NB4 (cell line): ENCODE measurements around the gene SATB2.

Experiments
- CTCF ChIP-seq: IDR thresholded peaks from one replicate; pipeline ENCODE4 v1.5.1; 2012; ENCODE audit warnings: low read depth, low read length
- MYC ChIP-seq: IDR thresholded peaks from 2 replicates; pipeline ENCODE4 v1.6.1; 2011; ENCODE audit warnings: low read depth, low read length
- POLR2A ChIP-seq: IDR thresholded peaks from 2 replicates; pipeline ENCODE4 v1.6.1; 2011; ENCODE audit warnings: mild to moderate bottlenecking; ENCODE audit not compliant: insufficient read length; ENCODE audit errors: extremely low read depth

GRCh38 chr2:199278099-199278498 is 179.6 kb downstream of the SATB2 start:
- no peak for TF ChIP-seq CTCF
- TF ChIP-seq POLR2A: no peak
- no peak for TF ChIP-seq MYC
